Upper lobe of left lung (tissue), 6 donors: ENCODE data around the gene GORASP1. TPM values are rescaled to one million over a fixed set of nuclear protein-coding genes. Genes with fewer than 3 reads are reported as not detected.

Experiments
- ATAC-seq, 2 donors: fragments of 200-7000 bp; cut with Tn5 transposase; one replicate each; pipeline ENCODE4 v1.9.1; 2022; ENCODE audit warnings: mild to moderate bottlenecking in 2 of 2, moderate library complexity in 2 of 2; ENCODE audit not compliant: low FRiP score in 2 of 2
- DNase-seq, 2 donors: peaks; one replicate each; pipeline ENCODE4 v3.0.0-alpha.2; 2019 to 2020
- H3K27ac ChIP-seq, 4 donors: fragments of 200-600 bp; sonication (generic); one replicate each; pipeline ENCODE4 v1.5.1; 2016 to 2019
- H3K27me3 ChIP-seq, 4 donors: fragments of 200-600 bp; sonication (generic); one replicate each; pipeline ENCODE4 v1.5.1; 2017 to 2019
- H3K36me3 ChIP-seq, 4 donors: fragments of 200-600 bp; sonication (generic); one replicate each; pipeline ENCODE4 v1.5.1; 2016 to 2019
- H3K4me1 ChIP-seq, 4 donors: fragments of 200-600 bp; sonication (generic); one replicate each; pipeline ENCODE4 v1.5.1; 2018 to 2019
- H3K4me3 ChIP-seq, 4 donors: fragments of 200-600 bp; sonication (generic); one replicate each; pipeline ENCODE4 v1.5.1; 2017 to 2019; ENCODE audit warnings: mild to moderate bottlenecking in 2 of 4, moderate library complexity in 1 of 4
- H3K9me3 ChIP-seq, 4 donors: fragments of 200-600 bp; sonication (generic); one replicate each; pipeline ENCODE4 v1.5.1; 2018 to 2019
- EP300 ChIP-seq, 4 donors: sonication (generic); formaldehyde crosslinking; IDR thresholded peaks; one replicate each; pipeline ENCODE4 v1.5.1; 2017; ENCODE audit warnings: antibody characterized with exemption in 4 of 4, control low read depth in 2 of 4
- POLR2A ChIP-seq, 4 donors: fragments of 450-650 bp; IDR thresholded peaks; one replicate each; pipeline ENCODE4 v1.5.1; 2016 to 2017; ENCODE audit warnings: antibody characterized with exemption in 4 of 4, mild to moderate bottlenecking in 2 of 4
- POLR2AphosphoS5 ChIP-seq, 2 donors: sonication (generic); formaldehyde crosslinking; IDR thresholded peaks; one replicate each; pipeline ENCODE4 v1.5.1; 2017; ENCODE audit warnings: antibody characterized with exemption in 2 of 2
- WGBS, 2 donors: methylation state at CpG; one replicate each; pipeline ENCODE4 v1.1.5; 2017 to 2018; 5-methylcytosine and 5-hydroxymethylcytosine counted together
- total RNA-seq, 6 donors: library from RNA; depleted of rRNA in 4 of 6; stranded (reverse); fragments of >200 nt in 4 of 6; gene quantifications; one replicate each; pipeline versions ENCODE4 v1.1.0 to v1.2.1, GENCODE V29; 2016 to 2021
- TF ChIP-seq, protein P1 (sequence below), 6 experiments: fragments of 450-650 bp in 4 of 6; fragments of 200-600 bp in 2 of 6; sonication (generic) in 2 of 6; IDR thresholded peaks; one replicate each; pipeline ENCODE4 v1.5.1; 2016 to 2019; ENCODE audit warnings: antibody characterized with exemption in 6 of 6
- donor health status: DM: no; HTN: no; CAD: no; lungs with moderate emphysema.
- donor health status: DM: no; HTN: yes; CAD: no; lungs with severe emphysema.

Gene GORASP1
- total RNA-seq, 6 donors from 2014 or later: 71.1 to 99.5 (median 79.8) TPM

DNA sequence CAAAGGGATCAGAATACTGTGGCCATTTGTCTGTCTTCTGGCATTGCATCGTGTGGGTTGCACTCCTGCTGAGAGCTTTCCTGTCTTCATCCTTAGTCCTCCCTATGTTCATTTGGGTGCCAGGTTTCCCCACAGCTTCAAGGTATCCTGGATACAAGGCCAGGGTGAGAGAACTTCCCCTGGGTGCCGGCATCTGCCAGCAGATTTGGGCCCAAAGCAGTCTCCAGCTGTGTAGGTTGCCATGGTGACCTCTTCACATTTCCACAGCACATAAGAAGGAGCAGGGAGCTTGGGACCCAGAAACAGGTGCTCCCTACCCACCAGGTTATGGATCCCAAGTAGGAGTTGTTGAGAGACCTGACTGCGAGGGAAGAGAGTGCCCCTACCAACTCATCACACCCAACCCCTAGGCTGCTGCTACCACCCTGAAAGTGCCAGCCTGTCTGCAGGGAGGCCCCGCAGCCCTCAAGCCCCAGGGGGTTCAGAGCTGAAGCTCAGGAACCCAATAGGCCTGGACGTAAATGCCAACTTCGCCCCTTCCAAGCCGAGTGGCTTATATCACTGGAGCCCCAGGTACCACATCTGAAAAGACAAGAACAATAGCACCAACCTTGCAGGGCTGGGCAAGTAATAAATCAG is 20.0 kb upstream of the GORASP1 start:
- TF ChIP-seq, protein P1, sequence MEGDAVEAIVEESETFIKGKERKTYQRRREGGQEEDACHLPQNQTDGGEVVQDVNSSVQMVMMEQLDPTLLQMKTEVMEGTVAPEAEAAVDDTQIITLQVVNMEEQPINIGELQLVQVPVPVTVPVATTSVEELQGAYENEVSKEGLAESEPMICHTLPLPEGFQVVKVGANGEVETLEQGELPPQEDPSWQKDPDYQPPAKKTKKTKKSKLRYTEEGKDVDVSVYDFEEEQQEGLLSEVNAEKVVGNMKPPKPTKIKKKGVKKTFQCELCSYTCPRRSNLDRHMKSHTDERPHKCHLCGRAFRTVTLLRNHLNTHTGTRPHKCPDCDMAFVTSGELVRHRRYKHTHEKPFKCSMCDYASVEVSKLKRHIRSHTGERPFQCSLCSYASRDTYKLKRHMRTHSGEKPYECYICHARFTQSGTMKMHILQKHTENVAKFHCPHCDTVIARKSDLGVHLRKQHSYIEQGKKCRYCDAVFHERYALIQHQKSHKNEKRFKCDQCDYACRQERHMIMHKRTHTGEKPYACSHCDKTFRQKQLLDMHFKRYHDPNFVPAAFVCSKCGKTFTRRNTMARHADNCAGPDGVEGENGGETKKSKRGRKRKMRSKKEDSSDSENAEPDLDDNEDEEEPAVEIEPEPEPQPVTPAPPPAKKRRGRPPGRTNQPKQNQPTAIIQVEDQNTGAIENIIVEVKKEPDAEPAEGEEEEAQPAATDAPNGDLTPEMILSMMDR (IDR thresholded peaks at IDR 0.05): no peak
- no peak for TF ChIP-seq EP300 (IDR thresholded peaks at IDR 0.05)
- no peak for TF ChIP-seq POLR2AphosphoS5 (IDR thresholded peaks at IDR 0.05)
- TF ChIP-seq POLR2A (IDR thresholded peaks at IDR 0.05): no peak
- 82 to 88% methylated on average over 5 to 7 of the region's 7 CpGs for WGBS, 2 donors

DNA sequence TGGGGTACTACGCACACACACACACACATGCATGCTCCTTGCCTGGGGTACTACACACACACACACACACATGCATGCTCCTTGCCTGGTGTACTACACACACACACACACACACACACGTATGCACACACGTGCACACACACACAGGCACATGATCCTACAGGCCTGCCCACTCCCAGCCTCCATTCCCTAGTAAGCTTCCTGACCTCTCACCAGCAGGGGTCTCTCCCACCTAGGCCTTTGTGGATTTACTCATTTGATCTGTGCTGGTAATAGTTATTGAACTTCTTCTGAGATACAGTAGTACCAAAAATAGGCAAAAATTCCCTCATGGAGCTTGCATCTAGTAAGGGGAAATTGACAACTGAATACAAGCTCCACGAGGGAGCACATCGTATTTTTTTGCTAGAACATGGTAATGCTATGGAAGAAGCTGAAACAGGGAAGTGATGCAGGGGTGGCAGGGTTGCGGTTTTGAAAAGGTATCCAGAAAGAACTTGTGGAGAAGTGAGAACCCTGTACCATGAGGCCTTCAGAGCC is 19.2 kb upstream of the GORASP1 start:
- WGBS, 2 donors: 42 to 52% methylated on average over 6 of the region's 6 CpGs
- Histone ChIP-seq H3K4me1 (peaks cover 24 to 46% (median 28%) of the 10 kb centered on the region in 4 donors), H3K27me3 (no peaks in the 10 kb centered on the region), H3K27ac (peak overlapping the region in 3 of 4 donors; percentile 13 to 76 (median 63)), H3K36me3 (no peaks in the 10 kb centered on the region), H3K9me3 (no peaks in the 10 kb centered on the region), H3K4me3 (no peak overlapping the region)
- TF ChIP-seq, protein P1 (IDR thresholded peaks at IDR 0.05): peak; percentile 44 to 72 (median 58)
- TF ChIP-seq POLR2AphosphoS5 (IDR thresholded peaks at IDR 0.05) (no peak), POLR2A (IDR thresholded peaks at IDR 0.05) (no peak), EP300 (IDR thresholded peaks at IDR 0.05) (no peak)
- peak in 1 of 2 donors; percentile 65 for DNase-seq
- peak; percentile 49 to 76 for ATAC-seq

More for the DNA sequence above, 20.0 kb upstream of the GORASP1 start:
- no peaks in the 10 kb centered on the region for H3K9me3 ChIP-seq
- no peaks in the 10 kb centered on the region for H3K27me3 ChIP-seq
- H3K4me3 ChIP-seq: no peak overlapping the region
- DNase-seq: no peak
- H3K4me1 ChIP-seq: peaks cover 29 to 51% (median 30%) of the 10 kb centered on the region in 4 donors
- H3K27ac ChIP-seq: peak overlapping the region in 3 of 4 donors; percentile 7 to 76 (median 63)
- no peak for ATAC-seq
- H3K36me3 ChIP-seq: no peaks in the 10 kb centered on the region

- H3K4me3 ChIP-seq: no peak overlapping the region
- no peak for DNase-seq
- no peaks in the 10 kb centered on the region for H3K27me3 ChIP-seq
- TF ChIP-seq, protein P1 (IDR thresholded peaks at IDR 0.05): no peak
- TF ChIP-seq POLR2AphosphoS5 (IDR thresholded peaks at IDR 0.05): no peak
- peak; percentile 45 to 69 for ATAC-seq
- H3K4me1 ChIP-seq: peaks cover 24 to 41% (median 28%) of the 10 kb centered on the region in 4 donors
- H3K36me3 ChIP-seq: peaks cover 0 to 3% (median 0%) of the 10 kb centered on the region in 4 donors
- WGBS, 2 donors: 58 to 70% methylated on average over 12 of the region's 12 CpGs
- peak overlapping the region; percentile 13 to 76 (median 60) for H3K27ac ChIP-seq
- no peaks in the 10 kb centered on the region for H3K9me3 ChIP-seq
These were observed 18.5 kb upstream of the GORASP1 start for GRCh38 chr3:39125841-39126500.

DNA sequence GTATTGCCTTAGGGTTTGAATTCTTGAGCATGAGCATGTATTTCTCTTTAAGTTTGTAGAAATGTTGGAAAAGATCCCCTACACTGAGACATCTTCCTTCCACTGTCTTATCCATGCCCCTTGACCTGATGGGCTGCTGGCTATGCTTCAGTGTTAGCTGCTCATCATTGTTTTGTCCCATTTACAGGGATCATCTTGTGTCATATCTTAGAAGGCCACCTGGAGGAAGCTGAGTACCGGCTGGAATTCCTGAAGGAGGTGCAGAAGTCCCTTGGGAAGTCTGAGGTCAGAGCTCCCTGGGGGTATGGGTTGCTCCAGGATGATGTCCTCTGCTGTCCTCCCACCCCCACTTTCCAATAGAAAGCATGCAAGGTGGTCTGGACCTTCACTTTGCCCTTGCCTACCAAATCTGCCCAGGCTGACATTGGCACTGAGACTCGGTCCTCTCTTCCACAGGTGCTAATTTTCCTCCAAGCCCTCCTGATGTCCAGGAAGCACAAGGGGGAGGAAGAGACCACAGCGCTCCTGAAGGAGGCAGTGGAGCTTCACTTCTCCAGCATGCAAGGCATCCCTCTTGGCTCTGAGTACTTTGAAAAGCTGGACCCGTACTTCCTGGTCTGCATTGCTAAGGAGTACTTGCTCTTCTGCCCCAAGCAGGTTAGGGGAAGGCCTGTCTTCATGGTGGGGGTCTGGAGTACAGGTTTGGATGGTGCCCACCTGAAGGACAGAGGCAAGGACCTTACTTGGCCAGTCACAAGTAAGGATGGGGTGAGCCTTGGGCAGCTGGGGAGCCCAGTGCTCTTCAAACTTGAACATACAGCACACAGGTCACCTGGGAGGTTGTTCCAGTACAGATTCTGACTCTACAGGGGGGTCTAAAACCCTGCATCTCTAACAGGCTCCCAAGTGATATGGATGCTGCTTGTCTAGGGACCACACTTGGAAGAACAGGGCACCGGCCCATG is 17.7 kb upstream of the GORASP1 start:
- Histone ChIP-seq H3K9me3 (no peaks in the 10 kb centered on the region), H3K4me1 (peaks cover 24 to 33% (median 28%) of the 10 kb centered on the region in 4 donors), H3K27me3 (no peaks in the 10 kb centered on the region), H3K4me3 (no peak overlapping the region), H3K36me3 (peaks cover 0 to 9% (median 0%) of the 10 kb centered on the region in 4 donors), H3K27ac (peak overlapping the region; percentile 13 to 76 (median 60))
- DNase-seq: peak in 1 of 2 donors; percentile 73
- WGBS, 2 donors: 67 to 72% methylated on average over 5 of the region's 5 CpGs
- TF ChIP-seq EP300 (IDR thresholded peaks at IDR 0.05) (no peak), POLR2A (IDR thresholded peaks at IDR 0.05) (no peak)
- TF ChIP-seq, protein P1 (IDR thresholded peaks at IDR 0.05): peak; percentile 17 to 66 (median 35)
- ATAC-seq: peak; percentile 25 to 66
